Keratinocyte (primary cell): ENCODE measurements around the gene RETREG2. TPM values are rescaled to one million over a fixed set of nuclear protein-coding genes. Genes with fewer than 3 reads are reported as not detected.

Experiments
- DNase-seq: peaks from one replicate; pipeline ENCODE4 v3.0.0-alpha.2; 2011; ENCODE audit warnings: low read depth, missing footprints, low spot score
- FAIRE-seq: peaks from 2 replicates; lab custom pipeline; 2011; peaks lifted over from hg19 to GRCh38; lab: Jason Lieb, UNC
- H2AFZ ChIP-seq: 2 replicates; pipeline ENCODE4 v1.6.0; 2012; ENCODE audit warnings: low read length, control low read depth, inconsistent platforms; ENCODE audit not compliant: control insufficient read depth
- H3K27ac ChIP-seq: 2 replicates; pipeline ENCODE4 v1.5.1; 2011; ENCODE audit warnings: low read length; ENCODE audit not compliant: control insufficient read depth, insufficient read depth
- H3K27me3 ChIP-seq: 3 replicates; pipeline ENCODE4 v1.6.0; 2011; ENCODE audit warnings: low read length; ENCODE audit not compliant: control insufficient read depth, insufficient read depth; ENCODE audit errors: extremely low read depth
- H3K36me3 ChIP-seq, 2 experiments: 2 replicates in 1 of 2; 3 replicates in 1 of 2; pipeline ENCODE4 v1.5.1; 2011; ENCODE audit warnings: low read length in 2 of 2, mild to moderate bottlenecking in 1 of 2; ENCODE audit not compliant: control insufficient read depth in 2 of 2, insufficient read depth in 2 of 2; ENCODE audit errors: extremely low read depth in 1 of 2
- H3K4me1 ChIP-seq: 3 replicates; pipeline ENCODE4 v1.5.1; 2011; ENCODE audit warnings: low read length; ENCODE audit not compliant: control insufficient read depth, insufficient read depth; ENCODE audit errors: extremely low read depth
- H3K4me2 ChIP-seq: 3 replicates; pipeline ENCODE4 v1.6.0; 2011; ENCODE audit warnings: low read depth, low read length; ENCODE audit not compliant: control insufficient read depth, insufficient read depth; ENCODE audit errors: extremely low read depth
- H3K4me3 ChIP-seq, 3 experiments: fragments of 200-600 bp in 1 of 3; sonication (generic) in 1 of 3; 2 replicates in 2 of 3; 3 replicates in 1 of 3; pipeline ENCODE4 v1.5.1; 2011 to 2016; ENCODE audit warnings: low read length in 3 of 3, mild to moderate bottlenecking in 3 of 3, control low read depth in 2 of 3, inconsistent platforms in 1 of 3, low read depth in 1 of 3, mixed read lengths in 1 of 3, mixed run types in 1 of 3, moderate library complexity in 1 of 3; ENCODE audit not compliant: control insufficient read depth in 2 of 3, insufficient read depth in 2 of 3; ENCODE audit errors: extremely low read depth in 1 of 3
- H3K79me2 ChIP-seq: 2 replicates; pipeline ENCODE4 v1.6.0; 2012; ENCODE audit warnings: low read length; ENCODE audit not compliant: control insufficient read depth, insufficient read depth
- H3K9ac ChIP-seq: 3 replicates; pipeline ENCODE4 v1.6.0; 2011; ENCODE audit warnings: low read length; ENCODE audit not compliant: control insufficient read depth, insufficient read depth; ENCODE audit errors: extremely low read depth
- H3K9me1 ChIP-seq: 3 replicates; pipeline ENCODE4 v1.6.0; 2011; ENCODE audit warnings: low read length; ENCODE audit not compliant: control insufficient read depth, insufficient read depth; ENCODE audit errors: extremely low read depth
- H3K9me3 ChIP-seq: 2 replicates; pipeline ENCODE4 v1.5.1; 2012; ENCODE audit warnings: low read depth, low read length; ENCODE audit not compliant: control insufficient read depth
- H4K20me1 ChIP-seq: 3 replicates; pipeline ENCODE4 v1.6.0; 2011; ENCODE audit warnings: low read length; ENCODE audit not compliant: control insufficient read depth, insufficient read depth; ENCODE audit errors: extremely low read depth
- CTCF ChIP-seq, 3 experiments: IDR thresholded peaks in 1 of 3; conservative IDR thresholded peaks in 1 of 3; optimal IDR thresholded peaks in 1 of 3; 2 replicates in 2 of 3; 3 replicates in 1 of 3; pipeline versions ENCODE3 to v1.5.1; 2011; ENCODE audit warnings: low read length in 3 of 3, mild to moderate bottlenecking in 3 of 3, moderate library complexity in 2 of 3, control low read depth in 1 of 3, inconsistent platforms in 1 of 3; ENCODE audit not compliant: insufficient read depth in 2 of 3; ENCODE audit errors: extremely low read depth in 1 of 3
- EZH2 ChIP-seq: IDR thresholded peaks from one replicate; pipeline ENCODE4 v1.6.1; 2012; ENCODE audit warnings: inconsistent platforms, mild to moderate bottlenecking, low read length, moderate library complexity
- dilution Hi-C: fragments of 300-500 bp; cut with MboI; formaldehyde crosslinking; loops from one replicate; pipeline ENCODE4 v1.7.0; 2020; ENCODE audit warnings: low sequenced_read_pairs; ENCODE audit not compliant: extremely low pct_ligation_motif_present
- polyA plus RNA-seq, 5 experiments: library from polyadenylated mRNA; depleted of rRNA in 3 of 5; stranded (reverse) in 3 of 5; stranded (forward) in 1 of 5; unstranded in 1 of 5; fragments of >200 nt; gene quantifications; 1 replicate in 1 of 5; 2 replicates in 3 of 5; 3 replicates in 1 of 5; pipeline versions ENCODE4 v1.2.1 to v1.2.3, GENCODE V29; 2011 to 2012; ENCODE audit warnings: missing spikeins in 2 of 5, low read depth in 1 of 5, low replicate concordance in 1 of 5

RETREG2 gene
- polyA plus RNA-seq, 1 donor (not counting 4 experiments of a cell fraction or from before 2014, with no cell fraction given), result 45.8 TPM

- FAIRE-seq, result no peak
- no peaks in the 10 kb centered on the region for H3K9me1 ChIP-seq
- no peak for DNase-seq
- H3K79me2 ChIP-seq, result no peaks in the 10 kb centered on the region
- H3K9me3 ChIP-seq, result no peaks in the 10 kb centered on the region
- no peak overlapping the region for H3K4me3 ChIP-seq
- H3K4me1 ChIP-seq, result peaks cover 13% of the 10 kb centered on the region
- H4K20me1 ChIP-seq, result no peaks in the 10 kb centered on the region
- TF ChIP-seq CTCF (optimal IDR thresholded peaks at IDR 0.05 in 1 of 3, IDR thresholded peaks at IDR 0.05 in 1 of 3, conservative IDR thresholded peaks at IDR 0.05 in 1 of 3; ENCODE audit: extremely low read depth in 1 of 3, insufficient read depth in 2 of 3, low read length in 3 of 3) (no peak), EZH2 (no peak)
- H3K9ac ChIP-seq, result no peak overlapping the region
- no peaks in the 10 kb centered on the region for H3K27me3 ChIP-seq
- dilution Hi-C loops, result no loop called here
- no peak overlapping the region for H2AFZ ChIP-seq
- H3K27ac ChIP-seq, result no peak overlapping the region
- peaks cover 15 to 31% of the 10 kb centered on the region in 2 experiments for H3K36me3 ChIP-seq
- H3K4me2 ChIP-seq, result no peak overlapping the region
Measured at GRCh38 chr2:219213486-219214071, 35.5 kb downstream of the RETREG2 start.

- Histone ChIP-seq H3K4me1 (peaks cover 18% of the 10 kb centered on the region), H3K79me2 (no peaks in the 10 kb centered on the region), H4K20me1 (no peaks in the 10 kb centered on the region), H3K27me3 (no peaks in the 10 kb centered on the region), H3K4me2 (no peak overlapping the region), H3K36me3 (peaks cover 12 to 27% of the 10 kb centered on the region in 2 experiments), H3K4me3 (no peak overlapping the region), H3K9me3 (no peaks in the 10 kb centered on the region), H3K9me1 (no peaks in the 10 kb centered on the region), H3K9ac (no peak overlapping the region), H2AFZ (no peak overlapping the region), H3K27ac (no peak overlapping the region)
- dilution Hi-C loops, result no loop called here
- no peak for TF ChIP-seq EZH2
- no peak for TF ChIP-seq CTCF (optimal IDR thresholded peaks at IDR 0.05 in 1 of 3, IDR thresholded peaks at IDR 0.05 in 1 of 3, conservative IDR thresholded peaks at IDR 0.05 in 1 of 3; ENCODE audit: extremely low read depth in 1 of 3, insufficient read depth in 2 of 3, low read length in 3 of 3)
- DNase-seq (no peak), FAIRE-seq (no peak)
Measured at GRCh38 chr2:219214141-219214540, 36.1 kb downstream of the RETREG2 start.
